K562 (cell line): Measurements from ENCODE around the gene POFUT2. TPM values are rescaled to one million over a fixed set of nuclear protein-coding genes. Genes with fewer than 3 reads are reported as not detected.

Experiments used
- ATAC-seq: fragments of 200-7000 bp; cut with Tn5 transposase; 3 replicates; pipeline ENCODE4 v1.9.1; 2020; ENCODE audit warnings: moderate library complexity
- BruUV-seq: library from RNA; stranded (reverse); fragments of 400-500 nt; replicated peaks from 2 replicates; lab custom pipeline; 2021; lab: Mats Ljungman, UMichigan
- CTCF ChIA-PET: fragments of 300-600 bp; formaldehyde crosslinking; extraction: SDS; loops from one replicate; lab custom pipeline; 2021; ENCODE audit warnings: low intra/inter-chr PET ratio; lab: Yijun Ruan, JAX
- POLR2A ChIA-PET: fragments of 300-600, 350-650 bp; sonication (Branson Sonifier 250); formaldehyde crosslinking; extraction: SDS; loops from one replicate; lab custom pipeline; 2021; ENCODE audit warnings: antibody characterized with exemption, inconsistent platforms; lab: Yijun Ruan, JAX
- DNase-seq, 4 experiments: peaks; one replicate each; pipeline versions ENCODE4 v3.0.0 to v3.0.0-alpha.2; 2011 to 2018; ENCODE audit warnings: low spot score in 3 of 4, mixed read lengths in 3 of 4; ENCODE audit errors: extremely low read depth in 1 of 4
- FAIRE-seq: peaks from 2 replicates; lab custom pipeline; 2011; peaks lifted over from hg19 to GRCh38; lab: Jason Lieb, UNC
- H2AFZ ChIP-seq: 2 replicates; pipeline ENCODE4 v1.6.0; 2011; ENCODE audit warnings: low read depth, low read length, control low read depth, inconsistent platforms
- H3K27ac ChIP-seq: fragments of 200-600 bp; 3 replicates; pipeline ENCODE4 v1.8.0; 2011; ENCODE audit warnings: low read depth, mild to moderate bottlenecking, control low read depth, inconsistent platforms, low read length, moderate library complexity, mixed read lengths; ENCODE audit errors: extremely low read depth
- H3K27me3 ChIP-seq, 2 experiments: fragments of 300-600 bp in 1 of 2; 2 replicates in 1 of 2; 3 replicates in 1 of 2; pipeline versions ENCODE4 v1.6.0 to v1.8.0; 2011; ENCODE audit warnings: inconsistent platforms in 2 of 2, low read length in 2 of 2, mild to moderate bottlenecking in 1 of 2, mixed read lengths in 1 of 2, moderate library complexity in 1 of 2; ENCODE audit not compliant: control insufficient read depth in 2 of 2, insufficient read depth in 2 of 2
- H3K36me3 ChIP-seq: fragments of 300-600 bp; 3 replicates; pipeline ENCODE4 v1.8.0; 2011; ENCODE audit warnings: mild to moderate bottlenecking, low read length, inconsistent platforms; ENCODE audit not compliant: control insufficient read depth, insufficient read depth
- H3K4me1 ChIP-seq, 2 experiments: fragments of 200-600 bp in 1 of 2; replicated peaks in 1 of 2; 2 replicates in 1 of 2; 3 replicates in 1 of 2; pipeline versions ENCODE4 v1.5.1 to v1.8.0; 2011; ENCODE audit warnings: inconsistent platforms in 2 of 2, low read length in 2 of 2, mild to moderate bottlenecking in 1 of 2, mixed read lengths in 1 of 2, moderate library complexity in 1 of 2; ENCODE audit not compliant: control insufficient read depth in 2 of 2, insufficient read depth in 2 of 2
- H3K4me2 ChIP-seq: 2 replicates; pipeline ENCODE4 v1.6.1; 2011; ENCODE audit warnings: low read length, control low read depth, inconsistent platforms, mixed read lengths; ENCODE audit not compliant: insufficient read depth
- H3K4me3 ChIP-seq: fragments of 200-600 bp; sonication (generic), shearing (Covaris generic); 2 replicates; pipeline ENCODE4 v1.5.1; 2016; ENCODE audit warnings: control low read depth, inconsistent platforms
- H3K79me2 ChIP-seq: fragments of 200-600 bp; 3 replicates; pipeline ENCODE4 v1.8.0; 2011; ENCODE audit warnings: low read length, inconsistent platforms; ENCODE audit not compliant: control insufficient read depth, insufficient read depth
- H3K9ac ChIP-seq, 2 experiments: 2 replicates each; pipeline versions ENCODE4 v1.6.0 to v1.6.1; 2011; ENCODE audit warnings: low read depth in 2 of 2, low read length in 2 of 2, control low read depth in 1 of 2, inconsistent platforms in 1 of 2, mild to moderate bottlenecking in 1 of 2, mixed read lengths in 1 of 2; ENCODE audit not compliant: insufficient read depth in 1 of 2
- H3K9me1 ChIP-seq: one replicate; pipeline ENCODE4 v1.6.0; 2011; ENCODE audit warnings: inconsistent platforms, mild to moderate bottlenecking, low read length, moderate library complexity; ENCODE audit not compliant: control insufficient read depth, insufficient read depth
- H3K9me3 ChIP-seq: replicated peaks from 2 replicates; pipeline ENCODE4 v1.5.1; 2011; ENCODE audit warnings: low read depth, low read length, inconsistent platforms; ENCODE audit not compliant: control insufficient read depth, insufficient read depth
- H4K20me1 ChIP-seq: replicated peaks from 2 replicates; pipeline ENCODE4 v1.6.1; 2011; ENCODE audit warnings: low read length, inconsistent platforms, mixed read lengths; ENCODE audit not compliant: control insufficient read depth, insufficient read depth
- BCOR ChIP-seq: fragments of 450-650 bp; IDR thresholded peaks from 2 replicates; pipeline ENCODE4 v1.6.1; 2016
- EP300 ChIP-seq: IDR thresholded peaks from 2 replicates; pipeline ENCODE4 v1.6.1; 2012; ENCODE audit warnings: low read length, improper control_type of control experiment
- FOXA3 ChIP-seq, 2 experiments: fragments of 450-650 bp in 1 of 2; sonication (generic) in 1 of 2; formaldehyde crosslinking; IDR thresholded peaks in 1 of 2; conservative IDR thresholded peaks in 1 of 2; 2 replicates each; pipeline versions ENCODE4 v1.4.0 to v1.8.0; 2020 to 2022; ENCODE audit warnings: mild to moderate bottlenecking in 2 of 2, missing genetic modification reagents in 1 of 2
- GTF2F1 ChIP-seq: IDR thresholded peaks from 2 replicates; pipeline ENCODE4 v1.6.1; 2011; ENCODE audit warnings: low read depth, low read length, improper control_type of control experiment
- HES1 ChIP-seq: fragments of 450-650 bp; IDR thresholded peaks from 2 replicates; pipeline ENCODE4 v1.6.1; 2016; ENCODE audit warnings: low read depth, mild to moderate bottlenecking, moderate library complexity
- MYC ChIP-seq, 2 experiments: fragments of 250-450 bp in 1 of 2; sonication (Bioruptor Pico) in 1 of 2; IDR thresholded peaks; 2 replicates each; pipeline versions ENCODE4 v1.5.1 to v1.6.1; 2012 to 2021; ENCODE audit warnings: low read depth in 2 of 2, borderline replicate concordance in 1 of 2, improper control_type of control experiment in 1 of 2, low read length in 1 of 2, mild to moderate bottlenecking in 1 of 2, moderate library complexity in 1 of 2
- NBN ChIP-seq: fragments of 450-650 bp; IDR thresholded peaks from 2 replicates; pipeline ENCODE4 v1.6.1; 2016; ENCODE audit warnings: low read depth, mild to moderate bottlenecking
- PKNOX1 ChIP-seq: fragments of 450-650 bp; IDR thresholded peaks from 2 replicates; pipeline ENCODE4 v1.6.1; 2016
- SRSF3 ChIP-seq: fragments of 200-400 bp; formaldehyde crosslinking; IDR thresholded peaks from 2 replicates; pipeline ENCODE4 v1.6.1; 2016; ENCODE audit warnings: mild to moderate bottlenecking, low read length, moderate library complexity; ENCODE audit not compliant: insufficient read depth
- TCF3 ChIP-seq: sonication (generic); formaldehyde crosslinking; IDR thresholded peaks from 2 replicates; pipeline ENCODE4 v1.4.0; 2020; ENCODE audit warnings: mild to moderate bottlenecking, missing genetic modification reagents
- ZMIZ1 ChIP-seq, 2 experiments: fragments of 150-350 bp in 1 of 2; IDR thresholded peaks; 2 replicates each; pipeline ENCODE4 v1.6.1; 2012 to 2016; ENCODE audit warnings: low read depth in 2 of 2, low read length in 2 of 2, mild to moderate bottlenecking in 1 of 2, moderate library complexity in 1 of 2
- WGBS: fragments of 100-300 bp; shearing (Covaris generic); methylation state at CpG from one replicate; pipeline ENCODE4 v1.1.6; 2016; ENCODE audit warnings: low coverage, mixed read lengths; ENCODE audit not compliant: insufficient coverage; ENCODE audit errors: missing lambda C conversion rate; 5-methylcytosine and 5-hydroxymethylcytosine counted together
- in situ Hi-C: fragments of 300-500 bp; cut with MboI; formaldehyde crosslinking; loops from 4 replicates; pipeline ENCODE4 v1.15.0; 2018; ENCODE audit warnings: inconsistent platforms, mixed read lengths
- intact Hi-C: fragments of 100-400 bp; cut with micrococcal nuclease; formaldehyde crosslinking; loops from 2 replicates; pipeline ENCODE4 v1.14.2; 2022
- polyA plus RNA-seq, 8 experiments: library from polyadenylated mRNA; depleted of rRNA in 4 of 8; stranded (reverse) in 5 of 8; unstranded in 3 of 8; fragments of >200 nt; fragmentation: Nextera tagmentation in 2 of 8; fragmentation: Illumina TruSeq in 1 of 8; extraction: Ambion mirVana in 2 of 8; extraction: Trizol in 1 of 8; gene quantifications; 2 replicates each; pipeline versions ENCODE4 v1.2.1 to v1.2.3, GENCODE V29; 2011 to 2014; ENCODE audit warnings: inconsistent platforms in 1 of 8, missing spikeins in 1 of 8
- total RNA-seq, 7 experiments: library from RNA; depleted of rRNA in 6 of 7; stranded (reverse); fragments of >200 nt in 6 of 7; fragmentation: Illumina TruSeq in 2 of 7; extraction: Trizol in 2 of 7; gene quantifications; 2 replicates each; pipeline versions ENCODE4 v1.2.1 to v1.2.3, GENCODE V29; 2011 to 2021; ENCODE audit warnings: low replicate concordance in 1 of 7

The POFUT2 gene
- total and polyA plus RNA-seq, 9 of the 15 experiments (the other 6 are each of a cell fraction or from before 2014, with no cell fraction given) = 1.1 to 24.2 (median 11.0) TPM

GRCh38 chr21:45299026-45299863, 11.6 kb upstream of the POFUT2 start:
- ChIA-PET POLR2A (interaction anchor here (1.2 kb wide), 2 partner anchors 10 to 12 kb away, joined by 4 read pairs; partner anchors contain the start of gene POFUT2), CTCF (no interaction called here)
- no peaks in the 10 kb centered on the region for H4K20me1 ChIP-seq
- BruUV-seq = no TSS peak
- peak overlapping the region; percentile 79 for H2AFZ ChIP-seq
- 18% methylated on average over 22 of the region's 22 CpGs for WGBS
- in situ Hi-C loops (no loop called here), intact Hi-C loops (loop anchor here (5.0 kb wide), 1 partner anchor 58 kb away; no protein-coding TSS in a partner anchor)
- peak overlapping the region; percentile 47 to 74; a peak in 3 of 4 replicates for H3K9ac ChIP-seq
- no peaks in the 10 kb centered on the region for H3K36me3 ChIP-seq
- peaks cover 17 to 59% of the 10 kb centered on the region in 2 experiments for H3K4me1 ChIP-seq
- DNase-seq = peak; percentile 75 to 88 (median 80)
- H3K4me2 ChIP-seq = peak overlapping the region; percentile 68
- peak; percentile 96 for FAIRE-seq
- no peaks in the 10 kb centered on the region for H3K9me3 ChIP-seq
- no peaks in the 10 kb centered on the region for H3K79me2 ChIP-seq
- no peaks in the 10 kb centered on the region for H3K9me1 ChIP-seq
- H3K27me3 ChIP-seq = peaks cover 0 to 25% of the 10 kb centered on the region in 2 experiments; a peak in 2 of 5 replicates
- ATAC-seq = peak; percentile 96
- peak overlapping the region; percentile 31; the same call in 1 of the 3 replicates for H3K27ac ChIP-seq
- H3K4me3 ChIP-seq = no peak overlapping the region
- TF ChIP-seq MYC (IDR thresholded peaks at IDR 0.05; ENCODE audit: low read depth, low read length) (peak; percentile 68), MYC (CRISPR knock-in tag; IDR thresholded peaks at IDR 0.05; ENCODE audit: borderline replicate concordance, low read depth) (no peak), BCOR (peak; percentile 79), FOXA3 (CRISPR knock-in tag; conservative IDR thresholded peaks at IDR 0.05 in 1 of 2, IDR thresholded peaks at IDR 0.05 in 1 of 2) (0 out of 4 replicates have a peak, but pooled peaks of 1 of the 2 experiments have one; percentile 32), ZMIZ1 (IDR thresholded peaks at IDR 0.05; ENCODE audit: low read depth in 2 of 2, low read length in 2 of 2) (0 out of 4 replicates have a peak, but pooled peaks of 1 of the 2 experiments have one; percentile 26), SRSF3 (no peak), PKNOX1 (peak; percentile 68), TCF3 (CRISPR knock-in tag) (peak; percentile 73), HES1 (peak; percentile 61; the same call in 1 of the 2 replicates), NBN (peak; percentile 67; the same call in 1 of the 2 replicates), EP300 (0 out of 2 replicates have a peak, but pooled peaks have one; percentile 4), GTF2F1 (no peak)
